ENCODE results near the gene LDLR. TPM values are rescaled to one million over a fixed set of nuclear protein-coding genes. Genes with fewer than 3 reads are reported as not detected.
"Not testable (repeated sequence)": the region's sequence is repeated elsewhere in the genome, so short reads cannot be mapped to it uniquely, and the experiment has no call there.

The LDLR gene
- total RNA-seq, 1 donor from 2014 or later, result 121 TPM

DNA sequence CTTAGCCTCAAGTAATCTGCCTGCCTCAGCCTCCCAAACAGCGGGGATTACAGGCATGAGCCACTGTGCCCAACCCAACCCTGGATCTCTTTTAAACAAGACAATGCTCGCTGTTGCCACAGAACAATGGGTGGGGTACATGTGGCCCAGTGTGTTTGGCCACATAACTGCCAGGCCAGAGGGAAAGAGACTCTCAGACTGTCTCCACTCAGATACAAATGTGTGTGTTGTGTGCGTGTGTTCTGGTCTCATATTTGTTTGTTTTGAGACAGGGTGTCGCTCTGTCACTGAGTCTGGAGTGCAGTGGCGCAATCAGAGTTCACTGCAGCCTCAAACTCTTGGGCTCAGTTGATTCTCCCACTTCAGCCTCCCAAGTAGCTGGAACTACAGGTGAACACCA, 25.8 kb downstream of the LDLR start:
- Mint-ChIP-seq H3K4me1 (ENCODE audit: low read depth) (no peaks in the 10 kb centered on the region), H3K36me3 (ENCODE audit: low read depth) (peaks cover 39% of the 10 kb centered on the region), H3K27ac (ENCODE audit: unreplicated experiment) (no peak overlapping the region), H3K9me3 (ENCODE audit: low read depth) (no peaks in the 10 kb centered on the region), H3K4me3 (ENCODE audit: unreplicated experiment) (no peak overlapping the region), H3K27me3 (ENCODE audit: low read depth) (no peaks in the 10 kb centered on the region)
- TF ChIP-seq CTCF (IDR thresholded peaks at IDR 0.05), result no peak
- DNase-seq (ENCODE audit: low spot score), result no peak

- Mint-ChIP-seq H3K27ac (ENCODE audit: unreplicated experiment) (no peak overlapping the region), H3K9me3 (ENCODE audit: low read depth) (no peaks in the 10 kb centered on the region), H3K27me3 (ENCODE audit: low read depth) (no peaks in the 10 kb centered on the region), H3K4me3 (ENCODE audit: unreplicated experiment) (no peak overlapping the region), H3K36me3 (ENCODE audit: low read depth) (peaks cover 46% of the 10 kb centered on the region), H3K4me1 (ENCODE audit: low read depth) (peaks cover 3% of the 10 kb centered on the region)
- TF ChIP-seq CTCF (IDR thresholded peaks at IDR 0.05), result no peak
- no peak for DNase-seq (ENCODE audit: low spot score)
Measured at GRCh38 chr19:11115895-11116446, 26.7 kb downstream of the LDLR start.

GRCh38 chr19:11116507-11116906, 27.2 kb downstream of the LDLR start:
- Mint-ChIP-seq H3K4me1 (ENCODE audit: low read depth) (peaks cover 3% of the 10 kb centered on the region), H3K27ac (ENCODE audit: unreplicated experiment) (no peak overlapping the region), H3K9me3 (ENCODE audit: low read depth) (no peaks in the 10 kb centered on the region), H3K4me3 (ENCODE audit: unreplicated experiment) (no peak overlapping the region), H3K27me3 (ENCODE audit: low read depth) (no peaks in the 10 kb centered on the region), H3K36me3 (ENCODE audit: low read depth) (peaks cover 45% of the 10 kb centered on the region)
- TF ChIP-seq CTCF (IDR thresholded peaks at IDR 0.05), result no peak
- DNase-seq (ENCODE audit: low spot score), result no peak

- H3K27me3 Mint-ChIP-seq (ENCODE audit: low read depth); H3K4me1 Mint-ChIP-seq (ENCODE audit: low read depth); DNase-seq (ENCODE audit: low spot score); H3K4me3 Mint-ChIP-seq (ENCODE audit: unreplicated experiment); H3K9me3 Mint-ChIP-seq (ENCODE audit: low read depth): not testable (repeated sequence)
- peak overlapping the region; percentile 27 for H3K27ac Mint-ChIP-seq (ENCODE audit: unreplicated experiment)
- peaks cover 34% of the 10 kb centered on the region for H3K36me3 Mint-ChIP-seq (ENCODE audit: low read depth)
Measured at GRCh38 chr19:11121963-11122362, 32.7 kb downstream of the LDLR start.

DNA sequence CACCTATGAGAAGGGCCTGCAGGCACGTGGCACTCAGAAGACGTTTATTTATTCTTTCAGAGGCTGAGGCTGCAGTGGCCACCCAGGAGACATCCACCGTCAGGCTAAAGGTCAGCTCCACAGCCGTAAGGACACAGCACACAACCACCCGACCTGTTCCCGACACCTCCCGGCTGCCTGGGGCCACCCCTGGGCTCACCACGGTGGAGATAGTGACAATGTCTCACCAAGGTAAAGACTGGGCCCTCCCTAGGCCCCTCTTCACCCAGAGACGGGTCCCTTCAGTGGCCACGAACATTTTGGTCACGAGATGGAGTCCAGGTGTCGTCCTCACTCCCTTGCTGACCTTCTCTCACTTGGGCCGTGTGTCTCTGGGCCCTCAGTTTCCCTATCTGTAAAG, 33.9 kb downstream of the LDLR start:
- no peak for DNase-seq (ENCODE audit: low spot score)
- Mint-ChIP-seq H3K36me3 (ENCODE audit: low read depth) (peaks cover 35% of the 10 kb centered on the region), H3K27me3 (ENCODE audit: low read depth) (no peaks in the 10 kb centered on the region), H3K4me1 (ENCODE audit: low read depth) (peaks cover 8% of the 10 kb centered on the region), H3K9me3 (ENCODE audit: low read depth) (no peaks in the 10 kb centered on the region), H3K27ac (ENCODE audit: unreplicated experiment) (no peak overlapping the region), H3K4me3 (ENCODE audit: unreplicated experiment) (no peak overlapping the region)
- no peak for TF ChIP-seq CTCF (IDR thresholded peaks at IDR 0.05)

DNA sequence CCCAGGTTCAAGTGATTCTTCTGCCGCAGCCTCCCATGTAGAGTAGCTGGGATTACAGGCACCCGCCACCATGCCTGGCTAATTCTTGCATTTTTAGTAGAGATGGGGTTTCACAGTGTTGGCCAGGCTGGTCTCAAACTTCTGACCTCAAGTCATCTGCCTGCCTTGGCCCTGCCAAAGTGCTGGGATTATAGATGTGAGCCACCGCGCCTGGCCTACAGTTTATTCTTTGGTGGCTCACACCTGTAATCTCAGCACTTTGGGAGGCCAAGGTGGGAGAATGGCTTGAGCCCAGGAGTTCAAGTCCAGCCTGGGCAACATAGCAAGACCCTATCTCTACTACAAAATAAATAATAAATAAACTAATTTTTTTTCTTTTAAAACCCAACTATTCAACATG, 34.9 kb downstream of the LDLR start:
- H3K36me3 Mint-ChIP-seq (ENCODE audit: low read depth), result peaks cover 29% of the 10 kb centered on the region
- not testable (repeated sequence) for H3K9me3 Mint-ChIP-seq (ENCODE audit: low read depth); DNase-seq (ENCODE audit: low spot score); H3K4me1 Mint-ChIP-seq (ENCODE audit: low read depth); H3K27me3 Mint-ChIP-seq (ENCODE audit: low read depth); H3K4me3 Mint-ChIP-seq (ENCODE audit: unreplicated experiment); H3K27ac Mint-ChIP-seq (ENCODE audit: unreplicated experiment)

Measured in chondrocyte (in vitro differentiated cells).